T-cell (primary cell): Measurements from ENCODE around the gene LYZL6. TPM values are rescaled to one million over a fixed set of nuclear protein-coding genes. Genes with fewer than 3 reads are reported as not detected.
A peak's percentile ranks its signal among the peaks of the same experiment; 100 is the strongest.

Source experiments
- ATAC-seq, 4 experiments: fragments of 200-7000 bp in 3 of 4; fragments of 150-1000 bp in 1 of 4; cut with Tn5 transposase; replicated peaks in 1 of 4; 1 replicate in 3 of 4; 2 replicates in 1 of 4; pipeline ENCODE4 v1.10.0; 2021; ENCODE audit warnings: moderate library complexity in 3 of 4, mild to moderate bottlenecking in 2 of 4, moderate number of reproducible peaks in 1 of 4
- CTCF ChIA-PET, 2 donors: fragments of 300-600 bp; sonication (Branson Sonifier 250); formaldehyde crosslinking; loops; one replicate each; lab custom pipeline; 2022; ENCODE audit warnings: antibody characterized with exemption in 2 of 2; lab: Charles Lee
- POLR2A ChIA-PET, 2 donors: fragments of 300-600 bp; sonication (Branson Sonifier 250); formaldehyde crosslinking; loops; one replicate each; lab custom pipeline; 2022; ENCODE audit warnings: antibody characterized with exemption in 2 of 2; lab: Charles Lee
- DNase-seq, 35 experiments: peaks; one replicate each; pipeline versions ENCODE4 v3.0.0 to v3.0.0-alpha.2; 2013 to 2023
- H3K27ac ChIP-seq: one replicate; pipeline ENCODE4 v1.5.1; 2013; ENCODE audit warnings: low read length
- H3K27me3 ChIP-seq, 2 experiments: replicated peaks in 1 of 2; 1 replicate in 1 of 2; 2 replicates in 1 of 2; pipeline versions ENCODE4 v1.6.1 to v1.7.0; 2013; ENCODE audit warnings: low read length in 1 of 2, mixed read lengths in 1 of 2; ENCODE audit not compliant: control insufficient read depth in 2 of 2, insufficient read depth in 2 of 2; ENCODE audit errors: extremely low read depth in 1 of 2
- H3K36me3 ChIP-seq, 2 donors: 1 replicate in 1 of 2; 2 replicates in 1 of 2; pipeline versions ENCODE4 v1.6.1 to v1.7.0; 2013; ENCODE audit warnings: low read length in 1 of 2; ENCODE audit not compliant: control insufficient read depth in 2 of 2, insufficient read depth in 1 of 2; ENCODE audit errors: extremely low read depth in 1 of 2
- H3K4me1 ChIP-seq, 2 experiments: 1 replicate in 1 of 2; 2 replicates in 1 of 2; pipeline versions ENCODE4 v1.6.1 to v1.7.0; 2013; ENCODE audit warnings: low read length in 2 of 2, mixed read lengths in 1 of 2; ENCODE audit not compliant: insufficient read depth in 2 of 2, control insufficient read depth in 1 of 2; ENCODE audit errors: extremely low read depth in 1 of 2
- H3K4me3 ChIP-seq, 2 donors: 1 replicate in 1 of 2; 2 replicates in 1 of 2; pipeline versions ENCODE4 v1.5.1 to v1.7.0; 2013; ENCODE audit warnings: mild to moderate bottlenecking in 2 of 2, low read length in 1 of 2, moderate library complexity in 1 of 2; ENCODE audit not compliant: control insufficient read depth in 1 of 2; ENCODE audit errors: extremely low read depth in 1 of 2
- H3K9me3 ChIP-seq: 2 replicates; pipeline ENCODE4 v1.7.0; 2013
- H3K27ac Mint-ChIP-seq, 2 donors: one replicate each; pipeline ENCODE4 v1.8.0; 2020 to 2021; ENCODE audit warnings: mild to moderate bottlenecking in 2 of 2, mixed read lengths in 2 of 2
- H3K27me3 Mint-ChIP-seq, 2 donors: one replicate each; pipeline ENCODE4 v1.8.0; 2021 to 2022; ENCODE audit warnings: mixed read lengths in 2 of 2
- H3K36me3 Mint-ChIP-seq: one replicate; pipeline ENCODE4 v1.8.0; 2021; ENCODE audit warnings: mixed read lengths
- H3K4me1 Mint-ChIP-seq, 3 donors: one replicate each; pipeline ENCODE4 v1.8.0; 2020 to 2022; ENCODE audit warnings: mixed read lengths in 3 of 3, mild to moderate bottlenecking in 1 of 3
- H3K4me3 Mint-ChIP-seq, 3 donors: one replicate each; pipeline ENCODE4 v1.8.0; 2020 to 2022; ENCODE audit warnings: mild to moderate bottlenecking in 3 of 3, mixed read lengths in 3 of 3, moderate library complexity in 3 of 3
- H3K9me3 Mint-ChIP-seq, 3 donors: one replicate each; pipeline ENCODE4 v1.8.0; 2020 to 2022; ENCODE audit warnings: mixed read lengths in 3 of 3
- WGBS: methylation state at CpG from one replicate; pipeline ENCODE4 v1.1.5; 2013; ENCODE audit warnings: missing lambda C conversion rate; ENCODE audit not compliant: insufficient coverage; 5-methylcytosine and 5-hydroxymethylcytosine counted together
- total RNA-seq, 35 experiments: library from RNA in 6 of 35; stranded (reverse) in 6 of 35; fragments of 120-200 nt in 1 of 35; gene quantifications; one replicate each; pipeline versions ENCODE4 v1.2.1 to v1.2.4 and lab custom pipeline; 2013 to 2026

The LYZL6 gene
- total RNA-seq, 5 donors from 2014 or later (not counting 1 experiment from before 2014, with no cell fraction given), result not detected

DNA sequence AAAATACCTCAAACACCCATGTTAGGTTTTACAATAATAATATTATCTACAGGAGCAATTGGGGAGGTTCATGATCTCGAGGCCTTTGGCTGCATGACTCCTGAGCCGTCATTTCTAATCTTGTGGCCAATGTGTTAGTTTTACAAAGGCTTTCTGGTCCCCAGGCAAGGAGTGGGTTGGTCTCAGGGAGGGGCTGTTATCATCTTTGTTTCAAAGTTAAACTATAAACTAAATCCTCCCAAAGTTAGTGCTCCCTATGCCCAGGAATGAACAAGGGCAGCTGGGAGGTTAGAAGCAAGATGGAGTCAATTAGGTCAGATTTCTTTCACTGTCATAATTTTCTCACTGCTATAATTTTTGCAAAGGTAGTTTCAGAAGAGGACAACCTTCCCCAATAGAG, 54.3 kb downstream of the LYZL6 start:
- POLR2A ChIA-PET, result interaction anchor here in 1 of 2 donors (0.6 to 1.3 kb wide), 2 partner anchors 9 to 27 kb away, joined by 3 to 4 read pairs; partner anchors contain the start of gene CCL5
- DNase-seq (peak in 9 of 35 experiments; percentile 10 to 64 (median 39)), ATAC-seq (peak in 2 of 4 experiments; percentile 46 to 54)
- no peaks in the 10 kb centered on the region for H3K9me3 Mint-ChIP-seq
- WGBS, result no CpG with 5 or more reads among the region's 2 CpGs
- Histone ChIP-seq H3K36me3 (no peaks in the 10 kb centered on the region), H3K27ac (peak overlapping the region; percentile 43), H3K9me3 (no peaks in the 10 kb centered on the region), H3K27me3 (no peaks in the 10 kb centered on the region), H3K4me3 (no peak overlapping the region), H3K4me1 (peaks cover 2 to 65% of the 10 kb centered on the region in 2 experiments)
- CTCF ChIA-PET, result no interaction called here
- H3K4me1 Mint-ChIP-seq, result peaks cover 38 to 59% (median 51%) of the 10 kb centered on the region in 3 donors
- H3K27me3 Mint-ChIP-seq, result no peaks in the 10 kb centered on the region
- peak overlapping the region in 1 of 3 donors; percentile 21 for H3K4me3 Mint-ChIP-seq
- no peaks in the 10 kb centered on the region for H3K36me3 Mint-ChIP-seq
- peak overlapping the region; percentile 70 to 90 for H3K27ac Mint-ChIP-seq

Other genes with a start within 250 kb of the LYZL6 start
- gene RASL10B, start 212.1 kb downstream of the LYZL6 start, total RNA-seq, result under 1 TPM; 0.38 to 0.56 (median 0.39) TPM
- under 1 TPM in 4 of 5 donors, not detected in 1; 0.07 to 0.26 (median 0.21) TPM for gene GAS2L2, start 190.5 kb downstream of the LYZL6 start, total RNA-seq
- not detected for gene C17orf50, start 182.8 kb downstream of the LYZL6 start, total RNA-seq
- 10 to 100 TPM in 2 of 5 donors, 1 to 10 TPM in 3; 3.4 to 11.4 (median 6.9) TPM for gene MMP28, start 148.1 kb downstream of the LYZL6 start, total RNA-seq
- gene TAF15, start 134.2 kb downstream of the LYZL6 start, total RNA-seq, result 100 to 1,000 TPM; 186 to 228 (median 201) TPM
- gene HEATR9, start 74.8 kb downstream of the LYZL6 start, total RNA-seq, result 1 to 10 TPM in 4 of 5 donors, under 1 TPM in 1; 0.90 to 4.1 (median 1.5) TPM
- gene CCL5, start 63.4 kb downstream of the LYZL6 start, total RNA-seq, result 100 to 1,000 TPM; 124 to 557 (median 298) TPM
- 1 to 10 TPM in 2 of 5 donors, under 1 TPM in 3; 0.40 to 1.5 (median 0.83) TPM for gene RDM1, start 12.9 kb downstream of the LYZL6 start, total RNA-seq
- not detected for gene CCL16, start 37.8 kb upstream of the LYZL6 start, total RNA-seq
- gene CCL14, start 43.0 kb upstream of the LYZL6 start, total RNA-seq, result not detected
- not detected for gene CCL15, start 57.8 kb upstream of the LYZL6 start, total RNA-seq
- gene CCL23, start 74.3 kb upstream of the LYZL6 start, total RNA-seq, result not detected
- gene CCL18, start 120.6 kb upstream of the LYZL6 start, total RNA-seq, result not detected
- 1 to 10 TPM; 2.0 to 6.0 (median 4.8) TPM for gene CCL3, start 146.4 kb upstream of the LYZL6 start, total RNA-seq
- 10 to 100 TPM in 3 of 5 donors, 1 to 10 TPM in 2; 6.2 to 20.4 (median 16.1) TPM for gene CCL4, start 160.1 kb upstream of the LYZL6 start, total RNA-seq
- 10 to 100 TPM in 4 of 5 donors, 1 to 10 TPM in 1; 6.1 to 13.7 (median 12.2) TPM for gene TBC1D3B, start 232.9 kb upstream of the LYZL6 start, total RNA-seq